GM06990 (cell line): ENCODE results near the gene FUCA2.
"Not testable (repeated sequence)": the region's sequence is repeated elsewhere in the genome, so short reads cannot be mapped to it uniquely, and the experiment has no call there.

ENCODE experiments used
- DNase-seq: peaks from one replicate; pipeline ENCODE4 v3.0.0-alpha.2; 2011; ENCODE audit not compliant: insufficient read length; ENCODE audit errors: extremely low read depth
- H3K27me3 ChIP-seq: replicated peaks from 2 replicates; pipeline ENCODE4 v1.6.0; 2011; ENCODE audit warnings: low read length; ENCODE audit not compliant: control insufficient read depth, insufficient read depth
- H3K36me3 ChIP-seq: 2 replicates; pipeline ENCODE4 v1.5.1; 2011; ENCODE audit warnings: low read length; ENCODE audit not compliant: control insufficient read depth, insufficient read depth
- H3K4me3 ChIP-seq: replicated peaks from 2 replicates; pipeline ENCODE4 v1.5.1; 2011; ENCODE audit warnings: low read depth, mild to moderate bottlenecking, control low read depth, low read length
- TF ChIP-seq, protein P1 (sequence below): IDR thresholded peaks from 2 replicates; pipeline ENCODE4 v1.5.1; 2011; ENCODE audit warnings: low read length, control low read depth, mild to moderate bottlenecking, inconsistent platforms; ENCODE audit not compliant: insufficient read depth, poor library complexity, severe bottlenecking

The FUCA2 gene

DNA sequence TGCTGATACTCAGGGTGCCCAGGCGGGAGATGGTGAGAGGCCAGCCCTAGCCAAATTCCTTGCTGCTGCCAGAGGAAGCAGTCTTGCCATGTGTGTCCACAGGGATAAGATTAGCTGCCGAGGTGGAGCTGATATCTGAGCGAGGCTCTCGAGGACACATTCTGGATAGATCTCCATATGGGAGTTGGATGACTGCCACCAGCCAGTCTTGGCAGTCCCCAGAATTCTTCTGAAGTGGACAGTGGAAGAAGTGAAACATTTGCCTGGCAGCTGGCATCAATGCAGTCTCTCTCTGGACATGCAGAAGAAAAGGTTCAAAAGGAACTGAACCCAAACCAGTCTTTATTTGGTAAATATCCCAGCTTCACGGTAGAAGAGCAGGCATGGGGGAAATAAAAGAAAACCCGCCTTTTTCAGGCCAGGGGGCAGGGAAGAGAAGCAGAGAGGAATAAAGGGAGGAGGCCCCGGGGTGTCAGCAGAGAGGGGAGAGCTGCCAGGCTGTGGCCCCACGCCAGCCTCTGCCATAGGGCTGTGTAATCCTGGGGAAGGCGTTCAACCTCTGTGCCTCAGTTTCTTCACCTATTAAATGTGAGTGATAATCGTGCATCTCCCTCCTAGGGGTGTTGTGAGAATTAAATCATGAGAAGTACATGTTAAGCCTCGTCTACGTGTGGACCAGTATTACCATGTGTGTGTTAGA lies 3.7 kb upstream of the FUCA2 start:
- TF ChIP-seq, protein P1, sequence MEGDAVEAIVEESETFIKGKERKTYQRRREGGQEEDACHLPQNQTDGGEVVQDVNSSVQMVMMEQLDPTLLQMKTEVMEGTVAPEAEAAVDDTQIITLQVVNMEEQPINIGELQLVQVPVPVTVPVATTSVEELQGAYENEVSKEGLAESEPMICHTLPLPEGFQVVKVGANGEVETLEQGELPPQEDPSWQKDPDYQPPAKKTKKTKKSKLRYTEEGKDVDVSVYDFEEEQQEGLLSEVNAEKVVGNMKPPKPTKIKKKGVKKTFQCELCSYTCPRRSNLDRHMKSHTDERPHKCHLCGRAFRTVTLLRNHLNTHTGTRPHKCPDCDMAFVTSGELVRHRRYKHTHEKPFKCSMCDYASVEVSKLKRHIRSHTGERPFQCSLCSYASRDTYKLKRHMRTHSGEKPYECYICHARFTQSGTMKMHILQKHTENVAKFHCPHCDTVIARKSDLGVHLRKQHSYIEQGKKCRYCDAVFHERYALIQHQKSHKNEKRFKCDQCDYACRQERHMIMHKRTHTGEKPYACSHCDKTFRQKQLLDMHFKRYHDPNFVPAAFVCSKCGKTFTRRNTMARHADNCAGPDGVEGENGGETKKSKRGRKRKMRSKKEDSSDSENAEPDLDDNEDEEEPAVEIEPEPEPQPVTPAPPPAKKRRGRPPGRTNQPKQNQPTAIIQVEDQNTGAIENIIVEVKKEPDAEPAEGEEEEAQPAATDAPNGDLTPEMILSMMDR, result no peak
- Histone ChIP-seq H3K27me3 (no peaks in the 10 kb centered on the region), H3K36me3 (no peaks in the 10 kb centered on the region), H3K4me3 (no peak overlapping the region)
- no peak for DNase-seq

DNA sequence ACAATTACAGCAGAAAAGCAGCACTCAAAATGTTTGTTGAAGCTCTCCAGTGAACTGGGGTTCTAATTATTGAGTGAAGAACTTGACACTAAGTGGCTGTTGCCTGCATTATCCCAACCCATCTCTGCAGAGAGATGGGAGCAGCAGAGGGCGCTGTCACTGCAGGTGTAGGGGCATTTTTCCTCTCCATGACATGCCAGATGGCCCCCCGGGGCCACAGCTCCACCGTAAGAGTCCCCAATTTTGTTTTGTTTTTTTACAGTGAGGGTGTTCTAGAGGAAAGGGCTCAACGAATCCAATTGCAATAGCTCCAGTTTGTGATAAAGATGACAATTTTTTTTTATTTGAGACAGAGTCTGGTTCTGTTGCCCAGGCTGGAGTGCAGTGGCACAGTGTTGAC lies 1.9 kb upstream of the FUCA2 start:
- DNase-seq, result no peak
- Histone ChIP-seq H3K4me3 (no peak overlapping the region), H3K27me3 (no peaks in the 10 kb centered on the region), H3K36me3 (no peaks in the 10 kb centered on the region)
- TF ChIP-seq, protein P1, result peak; percentile 71

DNA sequence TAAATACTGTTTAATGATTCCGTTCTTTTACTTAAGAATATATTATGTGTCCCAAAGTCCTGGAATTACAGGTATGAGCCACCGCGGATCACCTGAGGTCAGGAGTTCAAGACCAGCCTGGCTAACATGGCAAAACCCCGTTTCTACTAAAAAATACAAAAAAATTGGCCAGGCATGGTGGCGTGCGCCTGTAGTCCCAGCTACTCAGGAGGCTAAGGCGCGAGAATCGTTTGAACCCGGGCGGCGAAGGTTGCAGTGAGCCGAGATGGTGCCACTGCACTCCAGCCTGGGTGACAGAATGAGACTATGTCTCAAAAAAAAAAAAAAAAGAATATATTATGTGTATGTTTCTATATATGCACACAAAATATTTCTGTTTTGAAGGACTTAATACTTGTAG lies 1.2 kb downstream of the FUCA2 start:
- not testable (repeated sequence) for DNase-seq, H3K27me3 ChIP-seq, H3K36me3 ChIP-seq
- H3K4me3 ChIP-seq, result peak overlapping the region; percentile 79

DNA sequence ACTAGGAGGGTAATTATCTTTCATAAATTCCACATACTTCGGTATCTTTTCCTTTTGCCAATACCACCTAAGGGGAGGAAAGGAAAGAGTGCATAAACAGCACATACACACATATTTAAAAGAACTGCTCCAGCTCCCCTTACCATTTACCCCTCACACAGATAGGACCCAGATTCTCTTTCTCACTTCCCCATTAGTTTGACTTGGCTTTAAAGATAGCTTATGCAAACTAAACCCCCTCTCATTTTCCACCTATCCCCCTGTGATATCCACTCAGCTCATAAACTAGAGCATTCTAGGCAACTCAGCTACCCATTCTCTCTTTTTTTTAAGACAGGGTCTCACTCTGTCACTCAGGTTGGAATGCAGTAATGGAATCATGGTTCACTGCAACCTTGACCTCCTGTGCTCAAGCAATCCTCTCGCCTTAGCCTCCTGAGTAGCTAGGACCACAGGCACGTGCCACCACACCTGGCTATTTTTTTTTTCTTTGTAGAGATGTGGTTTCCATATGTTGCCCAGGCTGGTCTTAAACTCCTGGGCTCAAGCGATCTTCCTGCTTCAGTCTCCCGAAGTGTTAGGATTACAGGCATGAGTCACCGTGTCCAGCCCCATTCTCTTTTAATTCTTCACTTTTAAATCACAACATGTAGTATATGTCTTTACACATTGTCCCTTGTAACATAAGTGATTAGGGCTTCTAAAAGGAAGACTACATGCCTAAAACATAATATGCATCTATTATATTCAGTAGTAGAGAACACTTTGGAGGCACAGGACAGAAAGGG lies 4.0 kb downstream of the FUCA2 start:
- no peaks in the 10 kb centered on the region for H3K27me3 ChIP-seq
- H3K4me3 ChIP-seq, result no peak overlapping the region
- H3K36me3 ChIP-seq, result no peaks in the 10 kb centered on the region; the same call in 1 of the 2 replicates
- TF ChIP-seq, protein P1, result no peak
- DNase-seq, result peak; percentile 13

DNA sequence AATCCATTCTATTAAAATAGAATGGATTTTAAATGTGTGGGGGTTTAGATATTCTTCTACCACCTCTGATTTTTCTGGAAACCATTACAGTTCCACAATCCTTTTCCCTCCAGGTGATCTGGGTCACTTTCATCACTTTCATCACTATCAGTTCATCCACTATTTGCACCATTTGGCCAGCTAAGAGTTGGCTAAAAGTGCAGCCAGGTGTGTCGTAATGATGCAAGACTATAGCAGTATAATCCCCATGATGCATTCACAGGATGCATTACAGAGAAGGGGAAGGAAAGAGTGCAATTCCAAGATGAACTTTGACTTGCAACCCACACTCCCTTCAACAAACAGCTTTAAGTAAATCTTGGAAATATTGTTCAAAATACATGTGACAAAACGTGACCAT lies 4.9 kb downstream of the FUCA2 start:
- H3K36me3 ChIP-seq, result no peaks in the 10 kb centered on the region; the same call in 1 of the 2 replicates
- TF ChIP-seq, protein P1, result no peak
- H3K4me3 ChIP-seq, result no peak overlapping the region
- no peak for DNase-seq
- H3K27me3 ChIP-seq, result no peaks in the 10 kb centered on the region

DNA sequence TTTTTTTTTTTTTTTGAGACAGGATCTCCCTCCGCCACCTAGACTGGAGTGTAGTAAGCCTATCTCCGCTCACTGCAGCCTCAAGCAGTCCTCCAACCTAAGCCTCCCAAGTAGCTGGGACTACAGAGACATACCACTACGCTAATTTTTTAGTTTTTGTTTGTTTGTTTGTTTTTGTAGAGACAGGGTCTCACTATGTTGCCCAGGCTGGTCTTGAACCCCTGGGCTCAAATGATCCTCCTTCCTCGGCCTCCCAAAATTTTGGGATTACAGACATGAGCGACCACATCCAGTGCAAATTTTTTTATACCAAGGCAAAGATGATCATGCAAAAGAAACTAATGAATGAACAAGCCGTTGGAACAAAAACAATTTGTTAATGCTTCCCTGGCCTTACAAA lies 5.3 kb downstream of the FUCA2 start:
- DNase-seq, result no peak
- TF ChIP-seq, protein P1, result no peak
- H3K36me3 ChIP-seq, result no peaks in the 10 kb centered on the region; the same call in 1 of the 2 replicates
- no peak overlapping the region for H3K4me3 ChIP-seq
- no peaks in the 10 kb centered on the region for H3K27me3 ChIP-seq
